Endothelial cell of umbilical vein (primary cell): Measurements from ENCODE around the gene ALDH2. TPM values are rescaled to one million over a fixed set of nuclear protein-coding genes. Genes with fewer than 3 reads are reported as not detected.
"Not testable (repeated sequence)": the region's sequence is repeated elsewhere in the genome, so short reads cannot be mapped to it uniquely, and the experiment has no call there.

Source experiments
- BruUV-seq: library from RNA; stranded (reverse); fragments of 400-500 nt; replicated peaks from 2 replicates; lab custom pipeline; 2021; lab: Mats Ljungman, UMichigan
- CTCF ChIA-PET: fragments of 300-600, 350-600 bp; sonication (Branson Sonifier 250); formaldehyde crosslinking; loops from one replicate; lab custom pipeline; 2021; ENCODE audit warnings: antibody characterized with exemption, inconsistent platforms; lab: Charles Lee
- POLR2A ChIA-PET: fragments of 300-600, 350-600 bp; sonication (Branson Sonifier 250); formaldehyde crosslinking; loops from one replicate; lab custom pipeline; 2021; ENCODE audit warnings: antibody characterized with exemption, inconsistent platforms; lab: Charles Lee
- DNase-seq: peaks from one replicate; pipeline ENCODE4 v3.0.0-alpha.2; 2011; ENCODE audit warnings: low read depth, low spot score
- FAIRE-seq: peaks from 2 replicates; lab custom pipeline; 2011; peaks lifted over from hg19 to GRCh38; lab: Jason Lieb, UNC
- H2AFZ ChIP-seq: 2 replicates; pipeline ENCODE4 v1.6.0; 2012; ENCODE audit warnings: low read depth, low read length, control low read depth, inconsistent platforms
- H3K27ac ChIP-seq: 2 replicates; pipeline ENCODE4 v1.5.1; 2011; ENCODE audit warnings: low read depth, mild to moderate bottlenecking, control low read depth, low read length, moderate library complexity; ENCODE audit not compliant: insufficient read depth
- H3K27me3 ChIP-seq, 2 experiments: 2 replicates each; pipeline versions ENCODE4 v1.6.0 to v1.6.1; 2011; ENCODE audit warnings: low read length in 2 of 2, mixed read lengths in 1 of 2; ENCODE audit not compliant: control insufficient read depth in 2 of 2, insufficient read depth in 2 of 2
- H3K36me3 ChIP-seq, 2 experiments: 2 replicates in 1 of 2; 3 replicates in 1 of 2; pipeline ENCODE4 v1.5.1; 2011; ENCODE audit warnings: low read length in 2 of 2, mild to moderate bottlenecking in 1 of 2, moderate library complexity in 1 of 2; ENCODE audit not compliant: control insufficient read depth in 2 of 2, insufficient read depth in 2 of 2; ENCODE audit errors: extremely low read depth in 1 of 2
- H3K4me1 ChIP-seq: 3 replicates; pipeline ENCODE4 v1.5.1; 2011; ENCODE audit warnings: mild to moderate bottlenecking, low read length; ENCODE audit not compliant: control insufficient read depth, insufficient read depth; ENCODE audit errors: extremely low read depth
- H3K4me2 ChIP-seq: 2 replicates; pipeline ENCODE4 v1.6.1; 2011; ENCODE audit warnings: low read length, control low read depth, mixed read lengths; ENCODE audit not compliant: insufficient read depth
- H3K4me3 ChIP-seq, 3 experiments: fragments of 200-600 bp in 1 of 3; sonication (generic), shearing (Covaris generic) in 1 of 3; replicated peaks in 1 of 3; 2 replicates each; pipeline ENCODE4 v1.5.1; 2011 to 2016; ENCODE audit warnings: control low read depth in 3 of 3, low read length in 3 of 3, mild to moderate bottlenecking in 2 of 3, inconsistent platforms in 1 of 3, low read depth in 1 of 3, moderate library complexity in 1 of 3; ENCODE audit not compliant: insufficient read depth in 1 of 3
- H3K79me2 ChIP-seq: 2 replicates; pipeline ENCODE4 v1.6.0; 2012; ENCODE audit warnings: low read length, inconsistent platforms; ENCODE audit not compliant: control insufficient read depth, insufficient read depth
- H3K9ac ChIP-seq: replicated peaks from 2 replicates; pipeline ENCODE3; 2011; ENCODE audit warnings: low read length, control low read depth; ENCODE audit not compliant: insufficient read depth; ENCODE audit errors: extremely low read depth
- H3K9me1 ChIP-seq: replicated peaks from 3 replicates; pipeline ENCODE4 v1.6.0; 2011; ENCODE audit warnings: mild to moderate bottlenecking, low read length; ENCODE audit not compliant: control insufficient read depth, insufficient read depth; ENCODE audit errors: extremely low read depth
- H3K9me3 ChIP-seq: replicated peaks from 2 replicates; pipeline ENCODE4 v1.5.1; 2012; ENCODE audit warnings: low read length, inconsistent platforms; ENCODE audit not compliant: control insufficient read depth, insufficient read depth
- H4K20me1 ChIP-seq: replicated peaks from 2 replicates; pipeline ENCODE3; 2011; ENCODE audit warnings: mild to moderate bottlenecking, low read length; ENCODE audit not compliant: control insufficient read depth, insufficient read depth; ENCODE audit errors: extremely low read depth
- dilution Hi-C: fragments of 300-500 bp; cut with MboI; formaldehyde crosslinking; loops from one replicate; pipeline ENCODE4 v1.15.0; 2019; ENCODE audit warnings: low sequenced_read_pairs; ENCODE audit not compliant: extremely low pct_ligation_motif_present
- intact Hi-C: fragments of 100-400 bp; cut with micrococcal nuclease; formaldehyde crosslinking; loops from one replicate; pipeline ENCODE4 v1.10.0; 2022
- polyA plus RNA-seq, 4 experiments: library from polyadenylated mRNA; depleted of rRNA in 3 of 4; stranded (reverse) in 3 of 4; unstranded in 1 of 4; fragments of >200 nt; gene quantifications; 2 replicates each; pipeline versions ENCODE4 v1.2.1 to v1.2.3, GENCODE V29; 2011 to 2012; ENCODE audit warnings: missing spikeins in 1 of 4
- total RNA-seq: library from RNA; stranded (reverse); gene quantifications from 2 replicates; pipeline ENCODE4 v1.2.3, GENCODE V29; 2021

Gene ALDH2
- total and polyA plus RNA-seq, 2 donors (not counting 3 experiments of a cell fraction or from before 2014, with no cell fraction given): 69.5 to 86.5 TPM

DNA sequence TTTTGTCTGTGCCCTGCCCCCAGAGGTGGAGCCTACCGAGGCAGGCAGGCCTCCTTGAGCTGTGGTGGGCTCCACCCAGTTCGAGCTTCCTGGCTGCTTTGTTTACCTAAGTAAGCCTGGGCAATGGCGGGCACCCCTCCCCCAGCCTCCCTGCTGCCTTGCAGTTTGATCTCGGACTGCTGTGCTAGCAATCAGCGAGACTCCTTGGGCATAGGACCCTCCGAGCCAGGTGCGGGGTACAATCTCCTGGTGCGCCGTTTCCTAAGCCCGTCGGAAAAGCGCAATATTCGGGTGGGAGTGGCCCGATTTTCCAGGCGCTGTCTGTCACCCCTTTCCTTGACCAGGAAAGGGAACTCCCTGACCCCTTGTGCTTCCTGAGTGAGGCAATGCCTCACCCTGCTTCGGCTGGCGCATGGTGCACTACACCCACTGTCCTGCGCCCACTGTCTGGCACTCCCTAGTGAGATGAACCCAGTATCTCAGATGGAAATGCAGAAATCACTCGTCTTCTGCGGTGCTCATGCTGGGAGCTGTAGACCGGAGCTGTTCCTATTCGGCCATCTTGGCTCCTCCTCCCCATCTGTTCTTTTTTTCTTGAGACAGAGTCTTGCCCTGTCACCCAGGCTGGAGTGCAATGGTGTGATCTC, 68.1 kb downstream of the ALDH2 start:
- H3K4me1 ChIP-seq, H3K9ac ChIP-seq, H3K4me2 ChIP-seq, POLR2A ChIA-PET, BruUV-seq, H3K9me1 ChIP-seq, H3K79me2 ChIP-seq, CTCF ChIA-PET, H2AFZ ChIP-seq, H3K36me3 ChIP-seq, H3K9me3 ChIP-seq, H3K4me3 ChIP-seq, H3K27ac ChIP-seq, intact Hi-C loops, H3K27me3 ChIP-seq, H4K20me1 ChIP-seq, DNase-seq, FAIRE-seq, dilution Hi-C loops: not testable (repeated sequence)

DNA sequence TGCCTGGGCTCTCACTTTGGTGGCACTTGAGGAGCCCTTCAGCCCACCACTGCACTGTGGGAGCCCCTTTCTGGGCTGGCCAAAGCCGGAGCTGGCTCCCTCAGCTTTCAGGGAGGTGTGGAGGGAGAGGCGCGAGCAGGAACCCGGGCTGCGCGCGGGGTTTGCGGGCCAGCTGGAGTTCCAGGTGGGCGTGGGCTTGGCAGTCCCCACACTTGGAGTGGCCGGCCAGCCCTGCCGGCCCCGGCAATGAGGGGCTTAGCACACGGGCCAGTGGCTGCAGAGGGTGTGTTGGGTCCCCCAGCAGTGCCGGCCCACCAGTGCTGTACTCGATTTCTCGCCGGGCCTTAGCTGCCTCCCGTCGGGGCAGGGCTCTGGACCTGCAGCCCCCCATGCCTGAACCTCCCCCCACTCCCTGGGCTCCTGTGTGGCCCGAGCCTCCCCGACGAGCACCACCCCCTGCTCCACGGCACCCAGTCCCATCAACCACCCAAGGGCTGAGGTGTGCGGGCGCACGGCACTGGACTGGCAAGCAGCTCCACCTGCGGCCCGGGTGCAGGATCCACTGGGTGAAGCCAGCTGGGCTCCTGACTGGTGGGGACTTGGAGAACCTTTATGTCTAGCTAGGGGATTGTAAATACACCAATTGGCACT, 68.9 kb downstream of the ALDH2 start:
- DNase-seq, H4K20me1 ChIP-seq, dilution Hi-C loops, intact Hi-C loops, H2AFZ ChIP-seq, H3K27me3 ChIP-seq, H3K4me3 ChIP-seq, H3K4me1 ChIP-seq, H3K9me3 ChIP-seq, H3K9ac ChIP-seq, H3K36me3 ChIP-seq, H3K4me2 ChIP-seq, H3K9me1 ChIP-seq, H3K27ac ChIP-seq, POLR2A ChIA-PET, FAIRE-seq, BruUV-seq: not testable (repeated sequence)
- CTCF ChIA-PET: interaction anchor here (0.9 kb wide), 1 partner anchor 9 kb away, joined by 3 read pairs; no protein-coding TSS in a partner anchor
- H3K79me2 ChIP-seq: peaks cover 13% of the 10 kb centered on the region
